Stimulated activated CD8-positive, alpha-beta memory T cell treated with anti-CD3 and anti-CD28 coated beads, Interleukin-7, amount 100 ng/mL, for 48 hours (primary cell): ENCODE measurements around the gene NSUN5.
"Not testable (repeated sequence)": the region's sequence is repeated elsewhere in the genome, so short reads cannot be mapped to it uniquely, and the experiment has no call there.

Source experiments
- DNase-seq, 2 donors: peaks; one replicate each; pipeline ENCODE4 v3.0.0-alpha.2; 2020; ENCODE audit warnings: low read depth in 1 of 2; ENCODE audit errors: extremely low read depth in 1 of 2

NSUN5 gene

DNA sequence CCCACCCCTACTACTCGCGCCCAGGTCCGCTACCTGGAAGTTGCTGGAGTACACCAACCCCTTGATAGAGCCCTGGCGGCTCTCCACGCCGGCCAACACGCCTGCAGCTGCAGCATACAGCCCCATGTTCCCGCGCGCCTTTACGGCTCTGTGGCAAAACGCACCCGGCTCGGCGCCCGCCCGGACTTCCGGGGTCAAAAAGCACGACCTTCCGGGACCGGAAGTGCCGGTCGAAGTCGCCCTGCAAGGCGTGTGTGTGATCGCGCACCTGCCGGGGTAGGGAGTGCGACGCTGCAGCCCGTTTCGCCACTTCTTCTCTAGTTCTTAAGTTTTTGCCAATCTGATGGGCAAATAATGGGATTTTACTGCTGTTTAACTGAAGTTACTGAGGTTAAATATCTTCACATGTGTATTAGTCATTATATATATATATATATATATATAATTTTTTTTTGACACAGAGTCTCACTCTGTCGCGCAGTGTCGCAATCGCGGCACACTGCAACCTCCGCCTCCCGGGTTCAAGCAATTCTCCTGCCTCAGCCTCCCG is at the start of gene NSUN5:
Gene NSUN5, minus strand, starts transcription at position 162 of the 550 bp plus-strand sequence. Its CDS starts 36 bp downstream, at position 126.
- DNase-seq, result peak; percentile 83 to 85

DNA sequence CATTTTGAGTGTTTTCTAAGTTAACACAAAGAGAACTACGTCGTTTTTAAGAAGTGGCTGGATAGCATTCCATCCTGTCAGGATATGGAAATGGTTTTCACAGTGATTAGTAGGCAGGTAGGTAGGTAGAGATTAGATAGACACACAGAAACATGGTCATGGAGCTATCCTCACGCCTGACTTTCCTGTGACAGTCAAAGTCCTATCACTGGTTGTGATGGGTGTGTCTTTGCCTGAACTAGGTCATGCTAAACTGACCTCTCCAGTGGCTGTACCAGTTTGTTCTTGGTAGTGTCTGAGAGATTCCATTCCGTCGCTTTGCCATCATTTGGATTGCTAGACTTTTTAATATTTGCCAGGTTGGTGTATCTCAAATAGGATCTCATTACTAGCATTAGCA is 47.5 kb upstream of the NSUN5 start:
- DNase-seq, result no peak

DNA sequence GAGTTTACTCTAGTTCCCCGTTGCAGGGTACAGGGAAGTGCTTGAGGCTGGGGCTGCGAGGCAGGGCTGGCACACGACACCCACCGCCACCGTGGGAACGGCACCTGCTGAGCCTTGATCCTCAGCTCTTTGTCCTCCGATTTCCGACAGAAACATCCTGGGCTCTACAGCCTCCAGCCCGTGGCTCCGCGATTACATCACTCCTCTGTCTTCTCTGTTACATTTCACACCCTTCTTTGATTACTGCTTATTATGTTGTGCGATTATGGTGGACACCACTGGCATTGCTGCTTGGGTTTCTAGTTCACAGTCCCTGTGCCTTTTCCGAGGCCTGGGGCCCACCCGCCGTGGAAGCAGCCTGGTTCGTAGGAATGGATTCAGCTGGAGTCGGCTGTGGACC is 46.2 kb upstream of the NSUN5 start:
- DNase-seq, result no peak

DNA sequence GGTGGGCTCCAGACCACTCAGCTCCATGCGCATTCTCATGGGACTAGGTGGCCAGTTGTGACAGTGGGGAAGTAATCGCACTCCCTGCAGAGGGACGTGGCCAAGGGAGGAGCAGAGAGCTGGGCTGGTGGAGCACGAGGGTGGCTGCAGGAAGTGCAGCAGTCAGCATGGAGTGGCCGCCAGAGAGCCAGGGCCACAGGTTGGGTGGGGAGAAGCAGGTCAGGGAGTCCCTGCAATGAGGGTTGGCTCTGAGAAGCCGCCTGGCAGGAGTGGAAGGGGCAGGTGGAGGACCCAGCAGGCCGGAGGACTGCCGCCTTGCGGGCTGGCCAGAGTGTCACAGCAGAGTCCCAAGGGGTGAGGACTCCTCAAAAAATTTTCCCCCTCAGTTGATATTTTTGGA is 45.6 kb upstream of the NSUN5 start:
- no peak for DNase-seq

DNA sequence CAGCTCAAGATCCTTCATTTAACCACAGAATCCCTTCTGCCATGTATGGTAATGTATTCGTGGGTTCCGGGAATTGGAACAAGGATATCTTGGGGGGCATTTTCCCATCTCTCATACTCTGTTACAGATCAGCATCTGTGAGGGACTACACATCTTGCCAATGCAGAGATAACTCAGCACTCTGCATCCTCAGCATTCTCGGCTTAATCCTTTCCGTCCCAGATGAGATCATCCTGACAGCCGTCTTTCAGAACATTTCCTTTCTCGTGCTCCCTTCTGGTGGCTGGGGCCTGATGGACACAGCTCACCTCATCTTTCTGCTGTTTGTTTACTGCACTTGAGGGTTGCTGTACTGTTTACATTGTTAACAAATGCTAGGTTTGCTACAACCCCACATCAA is 44.6 kb upstream of the NSUN5 start:
- DNase-seq, result no peak

DNA sequence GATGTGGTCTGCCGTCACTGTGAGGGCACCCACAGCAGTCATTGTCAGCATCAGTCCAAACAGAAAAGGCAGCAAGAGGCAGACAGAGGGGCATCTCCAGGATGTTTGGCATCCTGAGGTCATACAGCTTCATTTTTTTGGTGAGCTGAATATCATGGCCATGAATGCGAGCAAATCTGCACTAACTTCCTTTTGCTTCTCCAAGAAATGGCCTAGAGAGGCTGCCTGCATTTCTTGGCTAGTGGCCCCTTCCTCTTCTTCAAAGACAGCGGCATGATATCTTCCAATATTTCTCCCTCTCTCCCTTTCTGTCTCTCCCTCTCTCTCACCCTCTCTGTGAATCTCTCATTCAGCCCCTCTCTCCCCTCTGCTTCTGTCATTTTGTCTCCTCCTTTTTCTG is 44.2 kb upstream of the NSUN5 start:
- DNase-seq, result no peak

DNA sequence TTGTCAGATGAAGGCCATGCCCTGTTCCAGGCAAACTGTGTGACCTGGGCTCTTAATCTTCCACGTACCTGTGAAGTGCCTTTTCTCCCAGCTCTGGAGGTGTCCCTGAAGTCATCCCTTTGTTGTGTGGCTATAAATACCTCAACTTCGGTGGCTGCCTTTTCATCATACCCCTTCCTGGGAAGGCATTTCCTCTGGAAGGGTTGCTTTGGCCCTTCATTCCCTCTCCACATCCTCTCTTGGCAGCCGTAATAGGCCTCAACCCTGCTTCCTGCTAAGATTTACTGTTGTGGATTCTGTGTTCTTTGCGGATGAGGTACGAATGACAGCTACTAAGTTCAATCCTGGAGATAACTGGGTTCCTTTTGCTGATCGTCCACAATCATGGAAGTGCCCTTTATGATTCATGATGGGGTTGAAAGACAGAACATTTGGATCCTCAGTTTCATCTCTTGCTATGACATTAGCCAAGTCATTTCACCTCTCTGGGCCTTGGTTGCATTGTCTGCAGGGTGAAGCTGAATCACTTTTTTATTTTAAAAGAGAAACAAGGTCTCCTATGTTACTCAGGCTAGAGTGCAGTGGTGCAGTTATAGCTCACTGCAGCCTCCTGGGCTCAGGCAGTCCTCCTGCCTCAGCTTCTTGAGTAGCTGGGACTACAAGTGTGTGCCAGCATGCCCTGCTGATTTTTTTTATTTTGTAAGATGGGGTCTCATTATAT is 43.0 kb upstream of the NSUN5 start:
- DNase-seq, result no peak

DNA sequence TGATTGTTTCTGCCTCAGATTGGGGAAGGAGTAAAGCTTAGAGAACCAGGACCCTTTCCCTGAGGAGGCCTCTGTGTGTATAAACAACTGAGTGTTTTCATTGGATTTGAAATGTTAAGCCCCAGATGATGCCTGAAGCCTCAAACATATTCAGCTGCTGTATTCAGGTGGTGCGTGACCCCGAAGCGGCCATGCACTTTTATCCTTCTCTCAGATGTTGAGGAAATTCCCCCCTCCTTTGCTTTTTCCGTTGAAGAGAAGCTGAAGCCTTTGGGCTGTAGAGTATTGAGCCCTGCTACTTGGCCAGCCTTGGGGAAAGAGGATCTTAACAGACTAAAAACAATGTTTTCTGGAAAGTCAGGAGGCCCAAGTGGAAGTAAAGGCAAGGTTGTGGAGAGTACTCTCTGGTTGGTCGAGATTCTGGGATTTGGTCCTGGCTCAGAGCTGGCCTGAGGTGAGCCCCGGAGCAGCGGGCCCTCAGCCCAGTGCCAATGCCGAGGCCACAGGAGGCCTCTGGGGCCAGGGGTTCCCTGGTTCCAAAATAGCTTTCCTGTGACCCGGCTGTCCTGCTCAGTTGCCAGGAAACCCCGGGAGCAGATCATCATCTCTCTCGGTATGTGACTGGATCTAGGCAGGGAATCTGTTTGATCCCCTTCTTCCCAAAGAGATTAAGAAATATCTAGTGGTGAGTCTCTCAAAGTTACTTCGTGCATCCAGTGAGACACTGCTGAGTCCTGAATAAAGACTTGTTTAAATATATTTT is 41.9 kb upstream of the NSUN5 start:
- no peak for DNase-seq

DNA sequence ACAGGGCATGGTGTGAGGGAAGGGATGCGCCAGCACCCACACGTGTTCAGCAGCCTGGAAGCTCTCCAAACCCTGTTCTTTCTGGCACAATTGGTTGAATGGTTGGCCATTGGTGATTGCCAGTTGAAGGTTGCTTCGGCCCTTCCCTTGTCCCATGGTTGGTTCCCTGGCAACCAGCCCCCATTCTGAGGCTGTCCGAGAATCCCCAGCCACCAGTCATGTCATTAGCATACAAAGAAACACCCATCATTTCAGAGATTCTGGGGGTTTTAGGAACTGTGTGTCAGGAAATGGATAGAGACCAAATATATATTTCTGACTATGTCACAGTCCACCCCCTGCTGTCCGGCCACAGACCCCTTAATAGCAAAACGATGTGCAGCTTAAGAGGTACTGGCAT is 41.1 kb upstream of the NSUN5 start:
- DNase-seq, result no peak

DNA sequence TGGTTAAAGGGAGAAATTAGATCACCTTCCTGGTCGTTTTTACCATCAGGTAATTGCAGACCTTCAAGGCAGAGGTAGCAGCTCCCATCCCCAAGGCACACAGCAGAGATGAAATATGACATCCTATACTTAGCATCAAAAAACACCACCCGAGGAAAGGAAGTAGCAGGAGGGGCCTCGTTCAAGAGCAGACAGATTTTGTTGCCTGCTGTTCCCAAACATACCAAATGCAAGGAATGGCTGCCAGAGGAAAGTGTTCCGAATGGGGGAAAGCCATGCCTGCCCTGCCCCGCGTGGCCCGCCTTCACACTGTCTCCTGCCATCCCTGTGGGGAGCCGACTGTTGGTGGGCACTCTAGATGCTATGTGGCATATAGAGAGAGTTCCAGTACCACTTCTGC is 37.3 kb upstream of the NSUN5 start:
- DNase-seq, result no peak

DNA sequence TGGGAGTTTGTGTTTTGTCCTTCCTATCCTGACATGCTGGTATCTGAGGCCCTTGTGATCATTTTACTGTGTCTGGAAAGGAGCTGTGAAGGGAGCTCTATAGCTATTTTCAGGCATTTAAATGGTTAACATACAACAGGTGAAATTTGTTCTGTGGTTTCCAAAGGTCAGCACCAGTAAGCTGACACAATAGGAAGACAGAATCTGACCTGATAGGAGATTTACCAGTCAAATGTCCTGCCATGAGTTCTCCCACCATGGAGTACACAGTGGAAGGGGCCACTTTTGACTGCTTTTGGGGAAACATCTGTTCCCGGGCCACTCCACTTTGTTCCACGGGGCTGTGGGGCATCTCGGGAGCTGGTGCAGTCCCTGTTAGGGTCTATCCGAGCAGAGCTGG is 36.9 kb upstream of the NSUN5 start:
- DNase-seq, result no peak

DNA sequence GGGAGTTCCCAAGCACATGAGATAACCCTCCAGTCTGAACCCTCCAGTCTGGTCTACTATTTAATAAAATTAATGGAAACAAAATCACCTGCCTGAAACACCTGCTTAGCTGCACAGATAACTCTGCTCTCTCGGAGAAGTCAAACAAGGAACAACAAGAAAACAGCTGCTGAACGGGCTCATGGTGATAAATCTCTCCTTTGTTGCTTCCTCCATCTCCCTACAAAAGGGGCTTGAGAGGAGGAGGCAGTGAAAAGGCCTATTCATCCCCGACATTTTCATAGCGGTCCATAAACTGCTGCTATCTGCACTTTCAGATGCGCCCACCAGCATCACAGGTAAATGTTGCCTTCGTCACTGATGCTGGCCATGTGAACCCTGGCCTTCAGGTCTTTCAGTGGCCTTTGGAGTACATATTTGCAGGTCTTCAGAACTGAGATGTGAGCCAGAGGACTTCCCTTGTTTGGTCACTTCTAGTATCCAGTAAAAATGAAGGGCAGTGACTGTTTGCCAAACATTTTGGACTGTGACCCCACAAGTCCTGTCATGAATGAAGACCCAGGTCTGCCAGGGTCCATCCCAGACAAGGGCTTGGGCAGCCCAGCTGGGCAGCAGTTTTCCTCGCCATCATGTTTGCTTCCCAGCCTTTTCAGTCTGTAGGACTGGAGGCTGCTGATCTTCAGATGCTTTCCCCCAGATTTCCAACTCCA is 35.2 kb upstream of the NSUN5 start:
- DNase-seq, result no peak

DNA sequence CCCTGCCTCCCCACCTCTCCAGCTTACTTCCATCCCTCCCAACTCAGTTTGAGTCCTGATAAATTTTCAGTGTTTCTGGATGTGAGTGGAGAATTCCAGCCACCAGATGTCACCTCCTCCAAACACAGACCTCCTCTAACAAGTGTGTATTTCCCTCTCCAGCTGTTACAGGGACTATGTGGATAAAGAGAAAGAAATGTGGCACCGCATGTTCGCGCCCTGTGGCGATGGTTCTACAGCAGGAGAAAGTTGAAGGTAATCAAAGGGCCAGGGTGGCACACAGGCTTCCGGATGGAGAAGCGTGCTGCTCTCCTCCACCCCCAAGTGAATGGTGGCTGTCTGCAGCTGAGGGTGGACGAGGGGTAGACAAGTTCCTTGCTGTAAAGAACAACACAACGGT is 34.0 kb upstream of the NSUN5 start:
- DNase-seq, result no peak

DNA sequence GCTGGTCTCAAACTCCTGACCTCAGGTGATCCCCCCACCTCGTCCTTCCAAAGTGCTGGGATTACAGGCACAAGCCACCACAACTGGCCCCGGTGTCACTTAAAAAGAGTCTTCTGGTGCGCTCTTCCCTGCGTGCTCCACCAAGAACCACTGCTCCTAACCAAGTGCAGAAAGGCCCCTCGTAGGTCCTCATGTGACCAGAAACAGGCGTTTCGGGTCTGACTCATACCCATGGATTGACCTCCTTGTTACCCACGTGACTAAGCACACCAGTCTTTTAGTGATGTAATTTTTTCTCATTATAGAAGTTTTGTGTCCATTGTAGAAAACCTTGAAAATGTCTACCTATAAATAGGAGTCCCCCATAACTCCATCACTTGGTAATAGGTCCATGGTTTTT is 33.3 kb upstream of the NSUN5 start:
- DNase-seq, result no peak

DNA sequence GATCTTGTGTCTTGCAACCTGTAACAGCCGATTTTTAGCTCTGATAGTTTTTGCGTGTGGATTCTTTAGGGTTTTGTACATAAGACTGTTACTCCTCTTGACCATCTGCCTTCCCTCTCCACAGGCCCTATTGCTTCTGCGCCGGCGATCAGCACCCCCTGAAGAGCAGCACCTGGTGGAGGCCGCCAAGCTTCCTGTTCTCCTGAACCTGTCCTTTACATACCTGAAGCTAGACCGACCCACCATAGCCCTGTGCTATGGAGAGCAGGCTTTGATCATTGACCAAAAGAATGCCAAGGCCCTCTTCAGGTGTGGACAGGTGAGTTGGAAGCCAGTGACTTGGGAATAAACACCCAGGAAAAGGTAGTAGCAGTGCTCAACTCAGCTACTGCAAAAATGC is 31.9 kb upstream of the NSUN5 start:
- no peak for DNase-seq

DNA sequence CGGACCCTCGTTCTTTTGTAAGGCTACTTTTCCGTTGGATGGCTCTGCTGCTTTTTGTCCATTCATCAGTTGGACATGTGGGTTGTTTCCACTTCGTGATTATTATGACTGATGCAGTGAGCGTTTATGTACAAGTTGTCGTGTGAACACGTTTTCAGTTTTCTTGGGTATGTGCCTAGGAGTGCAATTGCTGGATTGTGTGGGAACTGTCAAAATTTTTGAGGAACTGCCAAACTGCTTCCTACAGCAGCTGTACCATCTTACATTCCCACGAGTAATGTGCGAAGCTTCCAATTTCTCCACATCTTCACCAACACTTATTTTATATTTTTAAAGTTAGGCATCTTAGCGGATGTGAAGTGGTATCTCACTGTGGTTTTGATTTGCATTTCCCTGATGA is 29.7 kb upstream of the NSUN5 start:
- DNase-seq, result no peak

DNA sequence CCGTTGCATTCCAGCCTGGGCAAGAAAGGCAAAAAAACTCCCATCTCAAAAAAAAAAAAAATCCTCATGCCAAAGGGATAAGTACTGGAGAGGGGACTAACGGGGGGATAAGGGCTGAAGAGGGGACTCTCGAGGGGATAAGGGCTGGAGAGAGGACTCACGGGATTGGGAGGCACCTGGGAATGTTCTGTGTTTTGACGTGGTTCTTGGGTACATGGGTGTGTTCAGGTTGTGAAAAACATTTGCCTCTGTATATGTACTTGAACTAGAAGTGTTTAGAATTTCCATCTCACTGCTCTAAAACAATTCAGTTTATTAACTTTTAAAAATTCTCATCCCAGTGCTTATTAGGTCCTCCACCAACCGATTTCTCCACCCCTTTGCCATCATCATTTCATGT is 23.8 kb upstream of the NSUN5 start:
- no peak for DNase-seq

DNA sequence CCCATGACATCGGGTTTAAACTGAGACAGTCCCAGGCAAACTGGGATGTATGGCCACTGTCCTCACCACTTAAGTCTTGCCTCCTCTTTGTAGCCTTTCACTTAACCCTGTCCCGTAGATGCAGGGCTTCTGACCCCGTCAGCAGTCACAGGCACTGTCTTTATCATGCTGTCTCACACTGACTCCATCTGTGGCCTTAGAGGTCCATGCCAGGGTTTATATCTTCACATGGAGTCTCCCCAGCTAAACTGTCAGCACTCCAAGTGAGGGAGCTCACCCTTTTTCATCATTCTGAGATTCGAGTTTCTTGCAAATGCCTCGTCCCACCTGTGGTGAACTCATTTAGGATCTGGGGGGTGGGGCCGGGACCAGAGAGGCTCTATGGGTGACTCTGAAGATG is 22.1 kb upstream of the NSUN5 start:
- DNase-seq, result no peak

DNA sequence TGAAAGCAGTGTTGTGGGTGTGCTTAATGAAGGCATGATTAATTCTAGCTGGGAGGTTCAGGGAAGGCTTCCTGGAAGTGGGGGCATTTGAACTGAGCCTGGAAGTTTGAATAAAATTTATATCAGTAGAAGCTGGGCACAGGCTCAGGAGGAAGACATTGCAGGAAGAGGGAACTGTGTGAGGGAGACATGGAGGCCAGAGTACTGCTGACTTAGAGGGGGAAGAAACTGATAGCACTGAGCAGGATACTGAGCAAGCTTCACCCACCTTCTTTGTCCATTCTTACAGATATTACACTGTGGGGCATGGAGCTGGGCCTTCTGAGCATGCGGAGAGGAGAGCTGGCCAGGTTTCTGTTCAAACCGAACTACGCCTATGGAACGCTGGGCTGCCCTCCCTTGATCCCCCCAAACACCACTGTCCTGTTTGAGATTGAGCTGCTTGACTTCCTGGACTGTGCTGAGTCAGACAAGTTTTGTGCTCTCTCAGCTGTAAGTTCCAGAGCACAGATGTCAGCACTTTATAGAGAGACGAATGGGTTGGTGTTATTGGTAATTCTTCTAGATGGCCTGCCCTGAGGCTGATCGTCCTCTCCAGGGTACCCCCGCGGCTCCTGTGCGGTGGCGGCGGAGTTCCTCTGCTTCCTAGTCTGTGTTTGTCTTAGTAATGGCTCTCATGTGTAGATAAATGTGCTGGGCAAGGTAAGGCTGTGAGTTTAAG is 21.4 kb upstream of the NSUN5 start:
- no peak for DNase-seq

DNA sequence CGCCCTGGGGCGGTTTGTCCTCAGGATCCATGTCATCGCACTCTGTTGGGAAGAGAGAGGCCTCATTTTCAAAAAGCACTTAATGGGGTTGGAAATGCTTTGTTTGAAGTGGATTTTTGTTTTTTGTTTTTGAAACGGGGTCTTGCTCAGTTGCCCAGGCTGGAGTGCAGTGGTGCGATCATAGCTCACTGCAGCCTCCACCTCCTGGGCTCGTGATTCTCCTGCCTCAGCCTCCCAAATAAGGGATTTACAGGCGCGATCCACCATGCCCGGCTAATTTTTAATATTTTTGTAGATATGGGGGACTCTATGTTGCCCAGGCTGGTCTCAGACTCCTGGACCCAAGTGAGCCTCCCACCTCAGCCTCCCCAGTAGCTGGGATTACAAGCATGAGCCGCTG is 20.1 kb upstream of the NSUN5 start:
- no peak for DNase-seq

DNA sequence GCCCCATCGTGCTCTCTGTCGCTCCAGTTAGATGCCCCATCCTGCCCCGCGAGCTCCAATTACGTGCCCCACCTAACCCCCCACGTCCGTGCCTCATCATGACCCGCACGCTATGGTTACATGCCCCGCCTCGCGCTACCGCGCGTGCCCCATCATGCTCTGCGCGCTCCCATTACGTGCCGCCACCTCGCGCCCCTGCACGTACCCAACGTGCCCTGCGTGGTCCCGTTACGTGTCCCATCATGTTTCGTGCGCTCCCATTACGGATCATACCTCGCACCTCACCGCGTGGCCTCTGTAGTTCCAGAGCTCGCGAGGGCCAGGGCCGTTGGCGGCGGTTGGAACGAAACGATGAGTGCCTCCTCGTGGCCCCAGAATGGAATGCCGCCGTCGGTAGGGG is 19.3 kb upstream of the NSUN5 start, which contains the start of the genes FKBP6 and TRIM50:
Gene FKBP6, plus strand, starts transcription at position 240 of the 400 bp plus-strand sequence. CDS start 268 bp downstream, outside the sequence.
Gene TRIM50, minus strand, starts transcription at position 161 of the 400 bp plus-strand sequence. CDS start 3,295 bp downstream, outside the sequence.
- not testable (repeated sequence) for DNase-seq
